Measurements from ENCODE around the gene MRPS27. TPM values are rescaled to one million over a fixed set of nuclear protein-coding genes. Genes with fewer than 3 reads are reported as not detected.

The MRPS27 gene
- total RNA-seq, 4 donors from 2014 or later, result 33.2 to 74.9 (median 62.3) TPM

- H3K27me3 ChIP-seq, result no peaks in the 10 kb centered on the region
- H3K27ac ChIP-seq, result no peak overlapping the region
- TF ChIP-seq CTCF (IDR thresholded peaks at IDR 0.05 in 4 of 5, conservative IDR thresholded peaks at IDR 0.05 in 1 of 5) (no peak), POLR2A (IDR thresholded peaks at IDR 0.05) (no peak)
- DNase-seq (no peak), ATAC-seq (no peak)
- in situ Hi-C loops (cut with MboI; ENCODE audit: low sequenced_read_pairs in 4 of 4), result no loop called here
- no peaks in the 10 kb centered on the region for H3K9me3 ChIP-seq
- peaks cover 13 to 16% of the 10 kb centered on the region in 2 donors for H3K4me1 ChIP-seq
- H3K4me3 ChIP-seq, result no peak overlapping the region
- intact Hi-C loops (cut with DNase I; ENCODE audit: low total_unique reads), result no loop called here
- no peaks in the 10 kb centered on the region for H3K36me3 ChIP-seq
Observed at GRCh38 chr5:72276219-72276752, 43.8 kb downstream of the MRPS27 start.

GRCh38 chr5:72273547-72273946 lies 46.5 kb downstream of the MRPS27 start:
- in situ Hi-C loops (cut with MboI; ENCODE audit: low sequenced_read_pairs in 4 of 4) (no loop called here), intact Hi-C loops (cut with DNase I; ENCODE audit: low total_unique reads) (no loop called here)
- TF ChIP-seq POLR2A (IDR thresholded peaks at IDR 0.05), result no peak
- TF ChIP-seq CTCF (IDR thresholded peaks at IDR 0.05 in 4 of 5, conservative IDR thresholded peaks at IDR 0.05 in 1 of 5), result no peak
- H3K27ac ChIP-seq, result no peak overlapping the region
- ATAC-seq (no peak), DNase-seq (no peak)
- no peaks in the 10 kb centered on the region for H3K27me3 ChIP-seq
- H3K4me1 ChIP-seq, result peaks cover 9 to 11% of the 10 kb centered on the region in 2 donors
- H3K4me3 ChIP-seq, result no peak overlapping the region
- H3K9me3 ChIP-seq, result no peaks in the 10 kb centered on the region
- no peaks in the 10 kb centered on the region for H3K36me3 ChIP-seq

GRCh38 chr5:72272398-72272797 lies 47.6 kb downstream of the MRPS27 start:
- peaks cover 16 to 17% of the 10 kb centered on the region in 2 donors for H3K4me1 ChIP-seq
- no peak overlapping the region for H3K27ac ChIP-seq
- no peaks in the 10 kb centered on the region for H3K36me3 ChIP-seq
- H3K9me3 ChIP-seq, result no peaks in the 10 kb centered on the region
- in situ Hi-C loops (cut with MboI; ENCODE audit: low sequenced_read_pairs in 4 of 4) (no loop called here), intact Hi-C loops (cut with DNase I; ENCODE audit: low total_unique reads) (no loop called here)
- DNase-seq (no peak), ATAC-seq (no peak)
- no peaks in the 10 kb centered on the region for H3K27me3 ChIP-seq
- no peak overlapping the region for H3K4me3 ChIP-seq
- TF ChIP-seq CTCF (IDR thresholded peaks at IDR 0.05 in 4 of 5, conservative IDR thresholded peaks at IDR 0.05 in 1 of 5) (no peak), POLR2A (IDR thresholded peaks at IDR 0.05) (no peak)

GRCh38 chr5:72271702-72272101 lies 48.3 kb downstream of the MRPS27 start:
- Histone ChIP-seq H3K4me3 (no peak overlapping the region), H3K27ac (no peak overlapping the region), H3K9me3 (no peaks in the 10 kb centered on the region), H3K27me3 (no peaks in the 10 kb centered on the region), H3K36me3 (no peaks in the 10 kb centered on the region), H3K4me1 (peaks cover 16 to 18% of the 10 kb centered on the region in 2 donors)
- TF ChIP-seq POLR2A (IDR thresholded peaks at IDR 0.05), result no peak
- TF ChIP-seq CTCF (IDR thresholded peaks at IDR 0.05 in 4 of 5, conservative IDR thresholded peaks at IDR 0.05 in 1 of 5), result no peak
- DNase-seq (no peak), ATAC-seq (no peak)
- in situ Hi-C loops (cut with MboI; ENCODE audit: low sequenced_read_pairs in 4 of 4) (no loop called here), intact Hi-C loops (cut with DNase I; ENCODE audit: low total_unique reads) (no loop called here)

GRCh38 chr5:72270037-72270436 lies 50.0 kb downstream of the MRPS27 start:
- H3K9me3 ChIP-seq, result no peaks in the 10 kb centered on the region
- no peak overlapping the region for H3K4me3 ChIP-seq
- H3K27ac ChIP-seq, result no peak overlapping the region
- ATAC-seq (no peak), DNase-seq (no peak)
- no peaks in the 10 kb centered on the region for H3K36me3 ChIP-seq
- TF ChIP-seq CTCF (IDR thresholded peaks at IDR 0.05 in 4 of 5, conservative IDR thresholded peaks at IDR 0.05 in 1 of 5) (no peak), POLR2A (IDR thresholded peaks at IDR 0.05) (no peak)
- intact Hi-C loops (cut with DNase I; ENCODE audit: low total_unique reads) (no loop called here), in situ Hi-C loops (cut with MboI; ENCODE audit: low sequenced_read_pairs in 4 of 4) (no loop called here)
- peaks cover 23 to 25% of the 10 kb centered on the region in 2 donors for H3K4me1 ChIP-seq
- no peaks in the 10 kb centered on the region for H3K27me3 ChIP-seq
